DOHH2 (cell line): Measurements from ENCODE around the gene WDR74.

ENCODE experiments used
- EZH2phosphoT487 ChIP-seq: fragments of 200-600 bp; sonication (generic); IDR thresholded peaks from 2 replicates; pipeline ENCODE4 v1.6.1; 2017; ENCODE audit warnings: borderline replicate concordance, mild to moderate bottlenecking, antibody characterized with exemption, low read length, moderate library complexity, mixed read lengths
- TF ChIP-seq, protein P1 (sequence below): fragments of 200-600 bp; sonication (generic); IDR thresholded peaks from one replicate; pipeline ENCODE4 v1.5.1; 2014; ENCODE audit warnings: antibody characterized with exemption, mild to moderate bottlenecking, low read depth, low read length; ENCODE audit not compliant: poor library complexity, severe bottlenecking

GRCh38 chr11:62863687-62864335 is 24.4 kb upstream of the WDR74 start:
- TF ChIP-seq, protein P1, sequence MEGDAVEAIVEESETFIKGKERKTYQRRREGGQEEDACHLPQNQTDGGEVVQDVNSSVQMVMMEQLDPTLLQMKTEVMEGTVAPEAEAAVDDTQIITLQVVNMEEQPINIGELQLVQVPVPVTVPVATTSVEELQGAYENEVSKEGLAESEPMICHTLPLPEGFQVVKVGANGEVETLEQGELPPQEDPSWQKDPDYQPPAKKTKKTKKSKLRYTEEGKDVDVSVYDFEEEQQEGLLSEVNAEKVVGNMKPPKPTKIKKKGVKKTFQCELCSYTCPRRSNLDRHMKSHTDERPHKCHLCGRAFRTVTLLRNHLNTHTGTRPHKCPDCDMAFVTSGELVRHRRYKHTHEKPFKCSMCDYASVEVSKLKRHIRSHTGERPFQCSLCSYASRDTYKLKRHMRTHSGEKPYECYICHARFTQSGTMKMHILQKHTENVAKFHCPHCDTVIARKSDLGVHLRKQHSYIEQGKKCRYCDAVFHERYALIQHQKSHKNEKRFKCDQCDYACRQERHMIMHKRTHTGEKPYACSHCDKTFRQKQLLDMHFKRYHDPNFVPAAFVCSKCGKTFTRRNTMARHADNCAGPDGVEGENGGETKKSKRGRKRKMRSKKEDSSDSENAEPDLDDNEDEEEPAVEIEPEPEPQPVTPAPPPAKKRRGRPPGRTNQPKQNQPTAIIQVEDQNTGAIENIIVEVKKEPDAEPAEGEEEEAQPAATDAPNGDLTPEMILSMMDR: no peak
- no peak for TF ChIP-seq EZH2phosphoT487
